ENCODE data around the gene AQP7. TPM values are rescaled to one million over a fixed set of nuclear protein-coding genes. Genes with fewer than 3 reads are reported as not detected.
"Not testable (repeated sequence)": the region's sequence is repeated elsewhere in the genome, so short reads cannot be mapped to it uniquely, and the experiment has no call there.

AQP7 gene
- total RNA-seq, 2 donors from 2014 or later, result 6.4 TPM; not detected in 1

DNA sequence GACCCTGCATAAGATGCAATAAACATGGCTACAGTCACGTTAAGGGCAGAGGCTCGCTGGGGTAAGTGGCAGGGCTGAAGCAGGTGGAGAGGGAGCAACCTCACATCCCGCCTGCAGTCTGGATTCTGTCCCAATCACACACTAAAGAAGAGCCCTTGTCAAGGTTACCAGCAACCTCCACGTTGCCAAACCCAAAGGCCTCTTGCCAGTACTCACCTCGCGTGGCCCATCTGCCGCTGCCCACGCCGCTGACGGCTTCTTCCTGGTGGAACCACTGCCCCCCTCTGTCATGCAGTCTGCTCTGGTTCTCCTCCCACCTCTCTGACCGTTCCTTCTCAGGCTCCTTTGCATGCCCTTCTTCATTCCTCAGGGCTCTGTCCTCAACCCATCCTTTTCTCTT is 8.8 kb downstream of the AQP7 start:
- 43% methylated on average over 11 of the region's 11 CpGs for WGBS
- H3K27me3 ChIP-seq (replicated peaks; ENCODE audit: insufficient read depth), result no peaks in the 10 kb centered on the region
- no peaks in the 10 kb centered on the region for H3K36me3 ChIP-seq
- no peak for DNase-seq (ENCODE audit: low spot score)
- H3K27ac ChIP-seq, result no peak overlapping the region
- H3K4me1 ChIP-seq (replicated peaks), result no peaks in the 10 kb centered on the region
- no peak overlapping the region for H3K4me3 ChIP-seq
- TF ChIP-seq, protein P1, sequence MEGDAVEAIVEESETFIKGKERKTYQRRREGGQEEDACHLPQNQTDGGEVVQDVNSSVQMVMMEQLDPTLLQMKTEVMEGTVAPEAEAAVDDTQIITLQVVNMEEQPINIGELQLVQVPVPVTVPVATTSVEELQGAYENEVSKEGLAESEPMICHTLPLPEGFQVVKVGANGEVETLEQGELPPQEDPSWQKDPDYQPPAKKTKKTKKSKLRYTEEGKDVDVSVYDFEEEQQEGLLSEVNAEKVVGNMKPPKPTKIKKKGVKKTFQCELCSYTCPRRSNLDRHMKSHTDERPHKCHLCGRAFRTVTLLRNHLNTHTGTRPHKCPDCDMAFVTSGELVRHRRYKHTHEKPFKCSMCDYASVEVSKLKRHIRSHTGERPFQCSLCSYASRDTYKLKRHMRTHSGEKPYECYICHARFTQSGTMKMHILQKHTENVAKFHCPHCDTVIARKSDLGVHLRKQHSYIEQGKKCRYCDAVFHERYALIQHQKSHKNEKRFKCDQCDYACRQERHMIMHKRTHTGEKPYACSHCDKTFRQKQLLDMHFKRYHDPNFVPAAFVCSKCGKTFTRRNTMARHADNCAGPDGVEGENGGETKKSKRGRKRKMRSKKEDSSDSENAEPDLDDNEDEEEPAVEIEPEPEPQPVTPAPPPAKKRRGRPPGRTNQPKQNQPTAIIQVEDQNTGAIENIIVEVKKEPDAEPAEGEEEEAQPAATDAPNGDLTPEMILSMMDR (IDR thresholded peaks at IDR 0.05), result no peak
- TF ChIP-seq POLR2A (IDR thresholded peaks at IDR 0.05) (no peak), POLR2AphosphoS5 (IDR thresholded peaks at IDR 0.05) (no peak)
- no peaks in the 10 kb centered on the region for H3K9me3 ChIP-seq
- intact Hi-C loops (cut with DNase I), result no loop called here

DNA sequence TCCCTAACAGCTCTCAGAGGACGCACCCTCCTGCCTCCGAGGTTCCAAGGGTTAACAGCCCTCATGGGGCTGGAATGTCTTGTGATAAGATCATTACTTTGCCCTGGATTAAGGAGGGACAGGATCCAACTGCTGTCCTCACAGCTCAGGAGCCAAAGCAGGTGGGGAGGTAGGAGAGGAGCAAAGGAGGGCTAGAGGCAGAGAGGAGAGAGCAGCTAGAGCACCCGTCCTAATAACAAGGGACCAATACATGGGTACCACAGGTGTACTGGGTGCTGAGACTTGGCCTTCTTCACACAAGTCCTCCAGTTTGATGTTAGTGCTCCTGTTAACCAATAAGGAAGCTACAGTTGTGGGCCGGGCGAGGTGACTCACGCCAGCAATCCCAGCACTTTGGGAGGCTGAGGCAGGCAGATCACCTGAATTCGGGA is 9.8 kb downstream of the AQP7 start:
- H3K9me3 ChIP-seq; DNase-seq (ENCODE audit: low spot score); H3K4me1 ChIP-seq (replicated peaks); H3K36me3 ChIP-seq; intact Hi-C loops (cut with DNase I); H3K4me3 ChIP-seq; H3K27me3 ChIP-seq (replicated peaks; ENCODE audit: insufficient read depth); H3K27ac ChIP-seq: not testable (repeated sequence)
- 58% methylated on average over 7 of the region's 7 CpGs for WGBS

DNA sequence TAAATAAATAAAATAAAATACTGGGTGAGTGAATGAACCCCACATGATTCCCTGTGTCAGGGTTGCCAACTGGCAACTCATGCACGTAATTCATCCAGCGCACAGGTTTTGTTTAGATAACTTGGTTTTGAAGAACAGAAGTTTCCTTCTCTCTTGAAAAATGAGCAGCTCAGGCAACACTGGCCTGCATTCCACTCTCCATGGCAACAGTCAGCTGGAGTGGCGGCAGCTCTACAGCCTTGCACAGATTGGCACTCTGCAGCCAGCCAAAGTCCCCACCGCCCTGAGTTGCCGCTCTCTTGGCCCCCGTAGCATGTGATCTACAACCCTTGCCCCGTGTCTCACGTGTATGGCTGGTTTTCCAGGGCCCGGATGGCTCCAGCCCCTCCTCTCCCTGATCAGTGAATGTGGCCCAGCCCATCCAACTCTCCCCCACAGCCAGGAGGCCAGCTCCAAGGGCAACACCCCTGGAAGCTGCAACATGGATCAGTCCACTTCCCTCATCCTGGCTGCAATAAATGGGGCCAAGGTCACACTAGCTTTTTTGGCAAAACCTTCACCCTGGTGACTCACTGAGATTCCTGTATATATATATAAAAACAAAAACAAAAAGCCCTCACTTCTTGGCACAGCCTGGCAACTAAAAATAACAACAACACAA is 11.1 kb downstream of the AQP7 start:
- DNase-seq (ENCODE audit: low spot score), result peak; percentile 54
- H3K4me3 ChIP-seq; H3K27me3 ChIP-seq (replicated peaks; ENCODE audit: insufficient read depth); H3K4me1 ChIP-seq (replicated peaks); H3K36me3 ChIP-seq; H3K9me3 ChIP-seq; intact Hi-C loops (cut with DNase I): not testable (repeated sequence)
- 10% methylated on average over 5 of the region's 9 CpGs for WGBS
- peak; percentile 41 for TF ChIP-seq POLR2AphosphoS5 (IDR thresholded peaks at IDR 0.05)
- H3K27ac ChIP-seq, result peak overlapping the region in 1 of 2 donors; percentile 54

DNA sequence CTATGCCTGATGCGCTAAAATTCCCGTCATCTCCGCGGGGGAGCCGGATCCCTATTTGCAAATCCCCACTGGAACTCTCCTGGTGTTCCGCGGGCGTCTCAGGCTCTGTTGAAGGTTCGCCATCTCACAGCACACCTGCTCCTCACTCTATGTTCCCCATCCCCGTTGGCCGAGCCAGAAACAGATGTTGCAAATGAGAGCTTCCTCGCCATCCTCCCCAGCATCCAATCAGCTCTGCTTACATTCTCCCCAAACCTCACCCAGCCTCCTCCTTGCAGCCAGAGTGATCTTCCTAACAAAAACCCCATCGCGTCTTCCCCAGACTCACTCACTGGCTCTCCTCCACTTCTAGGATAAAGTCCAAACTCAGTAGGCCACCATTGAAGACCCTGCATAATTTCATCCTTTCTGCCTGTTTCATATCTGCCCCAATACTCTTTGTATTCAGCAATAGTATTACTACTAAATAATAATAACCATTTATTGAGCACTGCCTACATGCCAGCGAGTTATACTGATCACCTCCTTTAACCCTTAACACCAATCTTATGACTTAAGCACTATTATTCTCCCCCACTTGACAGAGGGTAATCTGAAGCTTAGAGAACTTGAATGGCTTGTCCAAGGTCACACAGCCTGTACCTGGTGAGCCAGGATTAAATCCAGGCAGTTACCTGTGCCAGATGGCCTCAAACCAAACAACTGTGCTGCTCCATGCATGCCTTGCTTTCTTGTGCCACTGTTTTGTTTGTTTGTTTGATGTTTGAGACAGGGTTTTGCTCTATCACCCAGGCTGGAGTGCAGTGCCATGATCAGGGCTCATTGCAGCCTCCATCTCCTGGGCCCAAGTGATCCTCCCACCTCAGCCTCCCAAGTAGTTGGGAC is 14.0 kb downstream of the AQP7 start:
- TF ChIP-seq, protein P1 (IDR thresholded peaks at IDR 0.05), result no peak
- TF ChIP-seq POLR2AphosphoS5 (IDR thresholded peaks at IDR 0.05) (no peak), POLR2A (IDR thresholded peaks at IDR 0.05) (no peak)
- Histone ChIP-seq H3K4me1 (replicated peaks) (no peaks in the 10 kb centered on the region), H3K4me3 (no peak overlapping the region), H3K27ac (no peak overlapping the region), H3K9me3 (no peaks in the 10 kb centered on the region), H3K36me3 (no peaks in the 10 kb centered on the region), H3K27me3 (replicated peaks; ENCODE audit: insufficient read depth) (no peaks in the 10 kb centered on the region)
- WGBS, result 80% methylated on average over 15 of the region's 15 CpGs
- DNase-seq (ENCODE audit: low spot score), result no peak
- intact Hi-C loops (cut with DNase I), result no loop called here

DNA sequence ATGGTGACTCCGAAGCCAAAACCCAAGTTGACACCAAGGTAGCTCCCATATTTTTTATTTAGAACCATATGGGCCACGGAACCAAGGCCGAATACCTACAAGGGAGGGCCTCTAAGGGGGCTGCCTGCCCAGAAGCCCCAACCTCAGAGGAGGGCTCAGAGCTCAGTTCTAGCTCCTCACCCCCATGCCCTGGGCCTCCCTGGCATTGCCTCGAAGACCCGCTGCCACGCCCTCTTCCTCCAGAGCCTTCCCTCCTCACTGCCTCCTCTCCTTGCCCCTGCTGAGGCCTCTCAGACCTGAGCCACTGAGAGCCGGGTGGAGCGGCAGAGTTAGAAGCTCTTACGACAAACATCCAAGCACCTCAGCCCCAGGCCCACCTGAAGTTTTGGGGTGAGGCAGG is 15.4 kb downstream of the AQP7 start:
- H3K36me3 ChIP-seq; H3K27me3 ChIP-seq (replicated peaks; ENCODE audit: insufficient read depth); H3K9me3 ChIP-seq; H3K4me1 ChIP-seq (replicated peaks); H3K27ac ChIP-seq; H3K4me3 ChIP-seq; intact Hi-C loops (cut with DNase I); DNase-seq (ENCODE audit: low spot score): not testable (repeated sequence)
- WGBS, result 85% methylated on average over 9 of the region's 9 CpGs

DNA sequence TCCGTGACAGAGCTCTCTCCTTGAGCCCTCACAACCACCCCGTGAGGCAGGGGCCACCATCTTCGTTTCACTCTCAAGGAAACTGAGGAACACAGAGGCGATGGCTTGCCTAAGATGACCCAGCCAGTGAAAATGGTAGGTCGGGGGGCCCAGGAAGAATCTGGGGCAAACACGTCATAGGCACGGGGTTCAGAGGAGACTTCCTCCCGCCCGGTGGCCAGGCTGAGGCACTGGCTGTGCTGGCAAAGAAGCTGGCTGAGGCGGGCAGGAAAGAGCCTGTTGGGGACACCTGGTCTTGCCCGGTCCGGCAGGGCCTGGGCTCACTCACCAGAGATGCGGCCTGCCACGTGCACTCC is 15.7 kb downstream of the AQP7 start:
- H3K4me3 ChIP-seq; H3K36me3 ChIP-seq; DNase-seq (ENCODE audit: low spot score); H3K9me3 ChIP-seq; H3K27ac ChIP-seq; H3K4me1 ChIP-seq (replicated peaks); H3K27me3 ChIP-seq (replicated peaks; ENCODE audit: insufficient read depth); intact Hi-C loops (cut with DNase I): not testable (repeated sequence)
- WGBS, result 92% methylated on average over 12 of the region's 14 CpGs

DNA sequence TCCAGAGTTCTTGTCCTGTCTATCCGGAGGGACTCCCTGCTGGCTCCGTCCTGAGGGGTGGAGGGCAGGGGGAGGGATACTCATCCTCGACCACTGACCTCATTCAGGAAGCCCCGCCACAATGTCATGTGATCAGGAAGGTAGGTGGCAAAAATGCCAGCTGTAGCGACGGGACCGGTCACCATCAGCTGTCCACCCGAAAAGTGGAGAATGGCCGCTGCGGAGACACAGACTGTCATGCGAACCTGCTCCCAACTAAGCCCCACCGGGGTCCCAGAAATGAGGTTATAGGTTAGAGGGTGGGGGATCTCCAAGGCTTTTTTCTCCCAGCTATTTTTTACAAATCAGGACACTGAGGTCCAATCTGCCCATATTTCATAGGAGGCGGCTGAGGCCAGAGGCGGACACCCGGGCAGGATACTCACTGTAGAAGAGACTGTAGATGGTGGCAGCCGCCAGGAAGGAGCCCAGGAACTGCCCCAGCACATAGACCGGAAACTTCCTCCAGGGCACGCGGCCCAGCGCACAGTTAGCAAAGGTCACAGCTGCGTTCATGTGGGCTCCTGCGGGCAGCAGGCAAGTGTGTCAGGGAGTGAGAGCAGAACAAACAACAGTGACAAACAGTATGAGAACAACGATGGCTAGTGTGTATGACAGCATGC is 16.3 kb downstream of the AQP7 start:
- 91% methylated on average over 23 of the region's 23 CpGs for WGBS

DNA sequence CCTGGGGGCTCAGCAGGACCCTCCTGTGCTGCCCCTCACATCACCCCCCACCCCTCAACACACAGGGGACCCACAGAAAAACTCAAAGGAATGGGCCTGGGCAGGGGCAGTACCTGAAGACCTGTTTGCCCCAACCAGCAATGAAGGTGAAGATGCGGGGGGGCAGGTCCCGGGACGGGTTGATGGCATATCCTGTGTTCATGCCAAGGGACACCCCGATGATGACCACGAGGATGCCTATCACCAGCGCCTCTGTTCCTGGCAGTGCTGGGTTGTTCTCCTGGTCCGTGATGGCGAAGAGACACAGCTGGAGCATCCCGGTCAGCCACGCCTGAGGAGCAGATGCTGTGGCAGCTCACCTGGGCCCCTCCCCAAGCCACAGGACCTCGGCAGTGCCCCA is 16.8 kb downstream of the AQP7 start:
- H3K4me1 ChIP-seq (replicated peaks); H3K27me3 ChIP-seq (replicated peaks; ENCODE audit: insufficient read depth); H3K9me3 ChIP-seq; DNase-seq (ENCODE audit: low spot score); intact Hi-C loops (cut with DNase I); H3K27ac ChIP-seq; H3K36me3 ChIP-seq; H3K4me3 ChIP-seq: not testable (repeated sequence)
- 92% methylated on average over 11 of the region's 11 CpGs for WGBS

More for the DNA sequence above, 16.3 kb downstream of the AQP7 start:
- H3K4me1 ChIP-seq (replicated peaks); H3K27me3 ChIP-seq (replicated peaks; ENCODE audit: insufficient read depth); H3K36me3 ChIP-seq; H3K4me3 ChIP-seq; H3K9me3 ChIP-seq; H3K27ac ChIP-seq; intact Hi-C loops (cut with DNase I); DNase-seq (ENCODE audit: low spot score): not testable (repeated sequence)

DNA sequence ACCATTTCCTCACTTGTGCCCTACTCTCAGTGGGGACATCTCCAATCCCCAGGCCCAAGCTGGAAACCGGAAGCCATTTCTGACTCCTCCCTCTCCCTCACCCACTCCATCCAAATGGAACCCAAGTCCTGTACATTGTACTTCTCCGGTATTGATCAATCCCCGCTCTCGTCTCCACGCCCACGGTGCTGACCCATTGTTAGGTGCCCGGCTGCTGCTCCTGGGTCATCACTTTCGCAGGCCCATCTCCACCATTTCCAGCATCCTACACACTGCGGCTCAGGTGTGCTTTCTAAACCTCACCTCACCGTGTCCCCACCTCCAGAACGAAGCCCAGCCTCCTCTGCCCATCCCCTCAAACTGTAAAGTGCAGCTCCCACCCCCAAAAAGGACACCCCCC is 19.0 kb downstream of the AQP7 start:
- H3K9me3 ChIP-seq; H3K4me1 ChIP-seq (replicated peaks); H3K4me3 ChIP-seq; H3K27me3 ChIP-seq (replicated peaks; ENCODE audit: insufficient read depth); H3K27ac ChIP-seq; DNase-seq (ENCODE audit: low spot score); intact Hi-C loops (cut with DNase I); H3K36me3 ChIP-seq: not testable (repeated sequence)
- 94% methylated on average over 11 of the region's 11 CpGs for WGBS

DNA sequence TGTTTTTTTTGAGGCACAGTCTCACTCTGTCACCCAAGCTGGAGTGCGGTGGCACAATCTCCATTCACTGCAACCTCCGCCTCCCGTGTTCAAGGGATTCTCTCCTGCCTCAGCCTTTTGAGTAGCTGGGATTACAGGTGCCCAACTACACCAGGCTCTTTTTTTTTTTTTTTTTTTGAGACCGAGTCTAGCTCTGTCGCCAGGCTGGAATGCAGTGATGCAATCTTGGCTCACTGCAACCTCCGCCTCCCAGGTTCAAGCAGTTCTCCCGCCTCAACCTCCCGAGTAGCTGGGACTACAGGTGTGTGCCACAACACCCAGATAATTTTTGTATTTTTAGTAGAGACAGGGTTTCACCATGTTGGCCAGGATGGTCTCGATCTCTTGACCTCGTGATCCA is 20.0 kb downstream of the AQP7 start:
- H3K27me3 ChIP-seq (replicated peaks; ENCODE audit: insufficient read depth); intact Hi-C loops (cut with DNase I); H3K9me3 ChIP-seq; H3K4me1 ChIP-seq (replicated peaks); H3K4me3 ChIP-seq; H3K27ac ChIP-seq; H3K36me3 ChIP-seq; DNase-seq (ENCODE audit: low spot score): not testable (repeated sequence)
- 80% methylated on average over 10 of the region's 10 CpGs for WGBS
